H54 (cell line): Measurements from ENCODE around the gene TRUB2.
"Not testable (repeated sequence)": the region's sequence is repeated elsewhere in the genome, so short reads cannot be mapped to it uniquely, and the experiment has no call there.

Experiments used
- DNase-seq: peaks from one replicate; pipeline ENCODE4 v3.0.0; 2011; ENCODE audit warnings: low spot score, mixed read lengths; ENCODE audit not compliant: insufficient read length
- FAIRE-seq: peaks from 3 replicates; lab custom pipeline; 2011; peaks lifted over from hg19 to GRCh38; lab: Jason Lieb, UNC
- POLR2A ChIP-seq: IDR thresholded peaks from 2 replicates; pipeline ENCODE4 v1.6.1; 2011; ENCODE audit warnings: low read depth, mild to moderate bottlenecking, low read length

TRUB2 gene

DNA sequence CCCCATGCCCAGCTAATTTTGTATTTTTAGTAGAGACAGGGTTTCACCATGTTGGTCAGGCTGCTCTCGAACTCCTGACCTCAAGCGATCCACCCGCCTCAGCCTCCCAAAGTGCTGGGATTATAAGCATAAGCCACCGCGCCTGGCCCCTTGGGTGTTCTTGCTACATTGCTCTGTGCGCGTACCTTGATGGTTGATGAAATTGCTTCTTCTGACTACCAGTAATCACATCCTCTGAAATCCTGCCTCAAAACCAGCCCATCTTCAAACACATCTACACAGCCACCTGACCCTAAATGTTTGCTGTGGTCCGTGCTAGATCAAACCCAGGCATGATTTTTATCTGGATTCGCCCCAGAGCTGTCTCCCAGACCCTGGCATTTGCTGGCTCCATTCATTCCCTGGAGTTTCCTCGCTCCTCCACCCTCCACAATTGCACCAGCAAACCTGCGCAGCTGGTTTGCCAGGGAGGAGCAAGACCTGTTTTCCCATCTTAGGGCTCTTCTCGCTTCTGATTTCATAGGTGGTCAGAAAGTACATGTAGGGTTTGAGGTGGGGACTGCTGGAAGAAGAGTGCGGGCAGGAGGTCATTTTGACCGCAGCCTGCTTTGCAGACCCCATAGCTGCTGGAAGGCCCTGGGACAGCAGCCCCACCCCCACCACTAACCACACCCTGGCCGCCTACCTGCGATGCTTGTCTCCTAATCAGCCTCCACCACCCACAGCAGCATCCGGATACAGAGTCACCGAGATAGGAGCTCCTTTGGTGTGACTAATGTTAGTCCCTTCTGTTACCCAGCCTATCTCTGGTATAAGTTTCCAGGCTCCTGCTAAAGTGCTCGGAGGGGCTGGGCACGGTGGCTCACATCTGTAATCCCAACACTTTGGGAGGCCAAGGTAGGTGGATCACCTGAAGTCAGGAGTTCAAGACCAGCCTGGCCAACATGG is 23.4 kb downstream of the TRUB2 start:
- DNase-seq (no peak), FAIRE-seq (no peak)
- no peak for TF ChIP-seq POLR2A

DNA sequence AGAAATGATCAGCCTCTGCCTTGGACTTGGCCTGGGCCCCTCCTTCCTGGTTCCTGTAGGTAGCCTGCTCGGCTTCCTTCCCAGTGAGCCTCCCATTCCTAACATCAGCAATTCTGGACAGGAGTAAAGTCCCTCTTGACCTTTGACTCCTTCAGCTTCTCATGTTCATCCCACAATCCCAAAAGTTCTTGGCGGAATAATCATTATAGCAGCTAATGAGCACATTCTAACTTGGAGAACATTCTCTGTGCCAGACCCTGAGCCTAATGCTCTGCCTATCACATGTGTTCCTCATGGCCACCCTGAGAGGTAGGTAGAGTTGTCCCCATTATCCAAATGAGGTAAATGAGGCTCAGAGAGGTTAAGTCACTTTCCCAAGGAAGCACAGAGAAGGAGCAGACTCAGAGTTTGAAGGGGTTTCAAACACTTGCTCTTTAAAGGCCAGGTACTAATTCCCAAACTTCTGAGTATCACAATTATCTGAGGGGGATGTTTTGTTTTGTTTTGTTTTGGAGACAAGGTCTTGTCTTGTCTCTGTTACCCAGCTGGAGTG is 24.9 kb downstream of the TRUB2 start:
- TF ChIP-seq POLR2A: no peak
- FAIRE-seq (no peak), DNase-seq (no peak)

DNA sequence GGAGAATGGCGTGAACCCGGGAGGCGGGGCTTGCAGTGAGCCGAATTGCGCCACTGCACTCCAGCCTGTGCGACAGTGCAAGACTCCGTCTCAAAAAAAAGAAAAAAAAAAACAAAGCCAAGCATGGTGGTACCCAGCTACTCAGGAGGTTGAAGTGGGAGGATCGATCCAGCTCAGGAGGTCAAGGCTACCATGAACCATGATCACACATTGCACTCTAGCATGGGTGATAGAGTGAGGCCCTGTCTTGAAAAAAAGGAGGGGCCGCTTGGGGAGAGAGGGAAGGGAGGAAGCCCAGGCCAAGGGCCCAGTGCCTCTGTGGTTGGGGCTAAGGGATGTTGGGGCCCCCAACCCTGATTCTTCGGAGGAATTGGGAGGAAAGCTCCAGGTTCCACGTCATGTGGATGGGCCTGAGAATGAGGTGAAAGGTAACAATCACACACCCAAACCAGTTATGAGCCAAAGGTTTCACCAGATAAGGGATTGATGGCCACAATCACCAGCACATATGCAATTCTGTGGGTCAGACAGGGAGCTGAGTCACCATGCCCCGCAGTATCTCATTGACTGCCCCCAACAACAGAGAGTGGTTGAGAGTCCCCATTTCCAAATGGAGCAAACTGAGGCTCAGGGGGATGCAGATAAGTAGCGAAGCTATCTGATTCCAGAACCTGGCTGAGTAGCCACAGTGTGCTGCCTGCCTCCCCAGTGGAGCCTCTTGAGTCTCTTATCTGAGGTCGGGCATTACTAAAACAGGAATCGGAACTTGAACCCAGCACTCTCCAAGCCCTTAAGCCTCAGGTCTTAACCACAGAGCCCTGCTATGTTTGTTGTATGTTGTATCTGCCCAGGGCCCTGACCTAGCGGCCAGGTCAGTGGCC is 25.7 kb downstream of the TRUB2 start:
- no peak for TF ChIP-seq POLR2A
- DNase-seq (no peak), FAIRE-seq (no peak)

DNA sequence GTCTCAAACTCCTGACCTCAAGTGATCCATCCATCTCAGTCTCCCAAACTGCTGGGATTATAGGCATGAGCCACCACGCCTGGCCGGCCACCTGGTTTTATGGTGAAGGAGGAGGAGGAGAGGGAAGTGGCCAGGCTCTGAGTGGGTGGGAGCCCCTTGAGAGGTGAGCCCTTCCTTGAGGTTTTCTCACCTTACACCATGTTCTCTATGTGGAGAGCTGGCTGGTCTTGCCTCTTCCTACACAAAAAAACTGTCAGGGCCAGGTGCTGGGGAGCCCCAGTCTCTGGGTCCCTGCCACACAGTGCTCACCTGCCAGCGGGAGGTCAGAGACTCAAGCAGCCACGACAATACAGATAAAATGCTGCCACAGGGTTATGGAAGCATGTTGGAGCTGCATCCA is 28.1 kb downstream of the TRUB2 start:
- TF ChIP-seq POLR2A: no peak
- DNase-seq (no peak), FAIRE-seq (no peak)

DNA sequence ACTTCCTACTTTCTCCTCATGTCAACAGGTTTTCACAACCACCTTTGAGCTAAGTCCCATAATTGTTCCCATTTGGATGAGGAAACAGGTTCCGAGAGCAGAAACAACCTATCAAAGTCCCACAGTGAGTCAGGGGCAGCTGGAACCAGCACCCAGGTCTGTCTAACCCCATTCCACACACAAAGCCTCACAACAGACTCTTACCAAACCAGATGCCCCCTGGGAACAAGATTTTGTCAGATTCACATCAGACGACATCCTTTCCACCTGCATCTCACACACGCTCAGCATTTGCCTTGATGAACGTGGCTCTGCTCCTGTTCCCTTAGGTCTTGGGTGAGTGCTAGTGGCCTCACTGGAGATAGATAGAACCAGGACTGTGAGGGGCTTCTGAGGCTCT is 29.2 kb downstream of the TRUB2 start:
- FAIRE-seq: no peak
- DNase-seq: no peak
- no peak for TF ChIP-seq POLR2A

DNA sequence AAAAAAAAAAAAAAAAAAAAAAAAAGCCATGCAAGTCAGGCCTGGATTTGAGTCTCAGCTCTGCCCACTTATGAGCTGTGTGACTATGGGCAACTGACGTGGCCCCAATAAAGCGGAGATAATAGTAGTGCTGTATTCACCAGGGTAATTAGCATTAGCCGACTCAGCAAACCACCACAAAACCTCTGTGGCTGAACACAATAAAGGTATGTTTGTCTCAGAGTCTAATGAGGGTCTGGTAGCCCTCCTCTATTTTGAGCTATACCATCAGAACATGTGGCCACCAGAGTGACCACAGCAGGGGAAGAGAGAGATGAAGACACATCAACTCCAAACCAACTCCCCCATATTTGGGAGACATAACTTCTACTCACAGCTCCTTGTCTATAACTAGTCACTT is 30.2 kb downstream of the TRUB2 start:
- no peak for TF ChIP-seq POLR2A
- DNase-seq (no peak), FAIRE-seq (no peak)

DNA sequence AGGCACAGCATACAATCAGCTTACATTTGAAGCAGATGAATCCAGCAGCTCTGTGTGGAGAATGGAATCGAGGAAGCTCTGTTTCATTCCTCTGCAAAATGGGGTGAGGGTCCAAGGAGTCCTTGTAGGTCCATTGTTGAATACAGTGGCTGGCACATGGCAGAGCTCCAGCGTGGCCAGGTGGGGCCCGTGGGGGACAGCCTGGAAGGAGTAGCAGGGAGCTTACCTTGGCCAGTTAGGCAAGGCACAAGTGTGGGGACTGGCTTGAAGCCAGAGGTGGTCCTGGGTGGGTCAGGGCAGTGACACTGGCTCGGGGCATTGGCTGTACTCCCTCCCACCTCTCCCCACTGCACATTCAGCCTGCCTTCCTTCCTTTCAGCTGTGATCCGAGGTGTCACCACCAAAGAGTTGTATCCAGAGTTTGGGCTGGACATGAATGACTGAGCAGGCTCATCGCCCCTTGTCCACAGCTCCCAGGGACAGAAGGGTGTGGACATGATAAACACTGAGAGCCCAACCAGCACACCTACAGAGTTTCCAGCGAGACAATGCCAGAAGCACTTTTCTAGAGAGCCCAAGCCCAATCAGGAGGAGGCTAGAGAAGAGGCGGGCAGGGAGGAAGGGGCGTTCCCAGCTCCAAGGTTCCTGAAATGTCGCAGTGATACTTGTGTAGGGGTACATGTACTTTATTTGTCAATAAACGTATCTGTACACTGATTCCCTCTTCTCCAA is 33.8 kb downstream of the TRUB2 start:
- FAIRE-seq: no peak
- no peak for DNase-seq
- peak; percentile 25; the same call in 1 of the 2 replicates for TF ChIP-seq POLR2A

DNA sequence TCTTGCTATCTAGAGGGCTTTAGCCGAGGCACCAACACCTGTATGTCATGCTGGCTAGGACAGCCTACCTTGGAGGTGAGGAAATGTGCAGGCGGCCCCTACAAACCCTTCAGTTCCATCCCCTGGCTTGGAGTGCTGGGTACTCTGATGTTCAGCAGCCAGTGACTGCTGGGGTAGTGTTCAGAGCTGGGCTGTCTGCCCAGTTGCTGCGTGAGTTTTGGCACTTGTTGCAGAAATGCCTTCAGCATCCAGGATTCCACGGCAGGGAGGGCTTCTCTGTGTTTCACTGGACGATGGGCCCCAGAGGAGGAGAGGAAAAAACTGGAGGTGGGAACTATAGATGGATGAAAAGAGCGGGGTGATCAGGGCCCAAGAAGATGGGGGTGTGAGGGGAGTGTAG is 35.8 kb downstream of the TRUB2 start:
- no peak for TF ChIP-seq POLR2A
- DNase-seq: no peak
- FAIRE-seq: no peak

DNA sequence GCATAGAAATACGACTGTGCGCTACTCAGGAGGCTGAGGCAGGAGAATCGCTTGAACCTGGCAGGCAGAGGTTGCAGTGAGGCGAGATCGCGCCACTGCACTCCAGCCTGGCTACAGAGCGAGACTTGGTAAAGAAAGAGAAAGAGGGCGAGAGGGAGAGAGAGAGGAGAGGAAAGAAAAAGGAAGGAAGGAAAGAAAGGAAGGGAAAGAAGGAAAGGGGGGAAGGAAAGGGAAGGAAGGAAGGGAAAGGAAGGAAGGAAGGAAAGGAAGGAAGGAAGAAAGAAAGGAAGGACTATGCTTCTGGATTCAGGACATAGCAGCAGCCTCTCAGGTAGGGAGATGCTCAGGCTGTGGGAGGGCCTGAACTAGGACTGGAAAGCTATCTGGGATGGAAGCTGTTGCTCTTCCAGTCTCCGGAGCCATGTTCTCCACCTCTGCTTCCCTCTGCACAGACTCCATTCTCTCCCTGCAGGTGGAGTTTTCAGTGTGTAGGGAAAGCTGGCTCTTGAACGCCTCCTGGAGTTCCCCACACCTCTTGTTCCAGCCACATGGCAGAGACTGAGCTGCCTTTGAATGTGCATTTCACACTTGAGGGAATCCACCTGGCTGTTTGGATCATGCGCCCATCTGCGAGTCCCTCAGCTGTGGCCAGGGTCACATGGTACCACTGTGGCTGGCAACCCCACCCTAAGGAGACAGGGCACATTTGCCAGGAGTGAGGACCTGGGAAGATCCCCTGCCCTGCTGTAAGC is 37.0 kb downstream of the TRUB2 start:
- no peak for DNase-seq
- no peak for TF ChIP-seq POLR2A
- no peak for FAIRE-seq

DNA sequence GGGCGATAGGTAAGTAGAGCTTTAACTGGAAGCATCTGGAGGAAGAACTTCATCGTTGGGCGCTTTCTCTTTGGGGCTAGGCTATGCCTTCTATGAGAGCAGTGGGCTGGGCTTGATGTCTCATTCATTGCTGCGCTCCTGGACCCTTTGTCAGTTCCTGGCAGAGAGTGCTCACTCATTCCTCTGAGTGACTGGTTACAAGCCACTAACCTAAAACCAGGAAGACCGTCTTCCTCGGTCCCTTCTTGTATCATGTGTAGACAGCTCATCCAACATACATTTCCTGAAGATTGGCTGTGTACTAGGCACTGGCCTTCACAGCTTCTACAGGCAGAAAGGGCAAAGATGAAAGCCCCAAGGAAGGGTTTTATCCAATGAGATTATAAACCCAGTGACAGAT is 39.7 kb downstream of the TRUB2 start:
- DNase-seq: no peak
- no peak for TF ChIP-seq POLR2A
- FAIRE-seq: no peak

DNA sequence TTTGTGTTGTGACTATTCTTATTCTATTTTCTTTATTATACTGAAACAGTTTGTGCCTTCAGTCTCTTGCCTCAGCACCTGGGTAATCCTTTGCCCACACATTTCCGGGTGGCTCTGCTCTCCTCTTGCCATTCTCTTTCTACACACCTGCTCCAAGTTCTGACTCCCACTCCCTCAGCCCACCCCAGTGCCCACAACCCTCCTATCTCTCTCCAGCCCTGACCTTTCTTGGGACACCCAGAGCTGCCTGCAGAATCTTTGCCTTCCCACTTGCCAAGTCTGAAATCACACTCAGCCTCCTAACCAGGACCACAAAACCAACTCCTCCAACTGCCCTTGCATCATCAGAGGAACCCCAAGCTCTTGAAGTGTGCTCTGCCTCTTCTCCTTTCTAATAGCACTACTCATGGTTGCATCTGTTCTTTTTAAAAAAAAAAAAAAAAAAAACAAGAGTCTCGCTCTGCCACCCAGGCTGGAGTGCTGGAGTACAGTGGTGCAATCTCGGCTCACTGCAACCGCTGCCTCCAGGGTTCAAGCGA is 42.1 kb downstream of the TRUB2 start:
- FAIRE-seq (no peak), DNase-seq (no peak)
- TF ChIP-seq POLR2A: no peak

DNA sequence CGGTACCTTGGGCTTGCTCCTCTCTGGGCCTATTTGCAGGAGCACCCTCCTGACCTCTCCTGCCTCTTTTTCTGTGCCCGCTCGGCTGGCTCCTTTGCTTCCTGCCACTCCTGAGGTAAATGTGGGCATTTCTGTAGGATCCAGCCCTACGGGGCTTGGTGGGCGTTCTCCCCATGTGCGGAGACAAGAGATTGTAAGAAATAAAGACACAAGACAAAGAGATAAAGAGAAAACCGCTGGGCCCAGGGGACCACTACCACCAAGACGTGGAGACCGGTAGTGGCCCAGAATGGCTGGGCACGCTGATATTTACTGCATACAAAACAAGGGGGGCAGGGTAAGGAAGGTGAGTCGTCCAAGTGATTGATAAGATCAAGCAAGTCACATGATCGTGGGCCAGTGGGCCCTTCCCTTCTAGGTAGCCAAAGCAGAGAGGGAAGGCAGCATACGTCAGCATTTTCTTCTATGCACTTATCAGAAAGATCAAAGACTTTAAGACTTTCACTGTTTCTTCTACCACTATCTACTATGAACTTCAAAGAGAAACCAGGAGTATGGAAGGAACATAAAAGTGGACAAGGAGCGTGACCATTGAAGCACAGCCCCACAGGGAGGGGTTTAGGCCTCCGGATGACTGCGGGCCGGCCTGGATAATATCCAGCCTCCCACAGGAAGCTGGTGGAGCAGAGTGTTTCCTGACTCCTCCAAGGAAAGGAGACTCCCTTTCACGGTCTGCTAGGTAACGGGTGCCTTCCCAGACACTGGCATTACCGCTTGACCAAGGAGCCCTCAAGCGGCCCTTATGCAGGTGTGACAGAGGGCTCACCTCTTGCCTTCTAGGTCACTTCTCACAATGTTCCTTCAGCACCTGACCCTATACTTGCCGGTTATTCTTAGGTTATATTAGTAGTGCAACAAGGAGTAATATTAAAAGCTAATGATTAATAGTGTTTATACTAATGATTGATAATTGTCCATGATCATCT is 42.9 kb downstream of the TRUB2 start:
- DNase-seq, FAIRE-seq: not testable (repeated sequence)
